Suprapubic skin (tissue), 4 donors: Measurements from ENCODE around the gene GNB1. TPM values are rescaled to one million over a fixed set of nuclear protein-coding genes. Genes with fewer than 3 reads are reported as not detected.

ENCODE experiments used
- DNase-seq, 2 donors: peaks; one replicate each; pipeline ENCODE4 v3.0.0-alpha.2; 2019; ENCODE audit warnings: low spot score in 2 of 2
- H3K27ac ChIP-seq: fragments of 200-600 bp; sonication (generic); one replicate; pipeline ENCODE4 v1.5.1; 2019
- H3K27me3 ChIP-seq: fragments of 200-600 bp; sonication (generic); one replicate; pipeline ENCODE4 v1.5.1; 2019
- H3K36me3 ChIP-seq: fragments of 200-600 bp; sonication (generic); one replicate; pipeline ENCODE4 v1.5.1; 2019
- H3K4me1 ChIP-seq: fragments of 200-600 bp; sonication (generic); one replicate; pipeline ENCODE4 v1.5.1; 2019
- H3K4me3 ChIP-seq: fragments of 200-600 bp; sonication (generic); one replicate; pipeline ENCODE4 v1.5.1; 2019; ENCODE audit warnings: mild to moderate bottlenecking
- H3K9me3 ChIP-seq: fragments of 200-600 bp; sonication (generic); one replicate; pipeline ENCODE4 v1.5.1; 2019
- EP300 ChIP-seq: sonication (generic); formaldehyde crosslinking; IDR thresholded peaks from one replicate; pipeline ENCODE4 v1.6.1; 2017; ENCODE audit warnings: antibody characterized with exemption
- POLR2A ChIP-seq, 2 donors: fragments of 450-650 bp; IDR thresholded peaks; one replicate each; pipeline ENCODE4 v1.6.1; 2017; ENCODE audit warnings: antibody characterized with exemption in 2 of 2, mild to moderate bottlenecking in 2 of 2, moderate library complexity in 2 of 2
- POLR2AphosphoS5 ChIP-seq, 3 donors: sonication (generic); formaldehyde crosslinking; IDR thresholded peaks; one replicate each; pipeline ENCODE4 v1.6.1; 2017; ENCODE audit warnings: antibody characterized with exemption in 3 of 3
- WGBS: methylation state at CpG from one replicate; pipeline ENCODE4 v1.1.5; 2018; 5-methylcytosine and 5-hydroxymethylcytosine counted together
- total RNA-seq, 4 donors: library from RNA; depleted of rRNA; stranded (reverse); fragments of >200 nt; gene quantifications; one replicate each; pipeline ENCODE4 v1.1.0, GENCODE V29; 2016
- TF ChIP-seq, protein P1 (sequence below), 2 donors: fragments of 200-600 bp in 1 of 2; fragments of 450-650 bp in 1 of 2; sonication (generic) in 1 of 2; IDR thresholded peaks; one replicate each; pipeline ENCODE4 v1.5.1; 2016 to 2019; ENCODE audit warnings: antibody characterized with exemption in 2 of 2, mild to moderate bottlenecking in 1 of 2, moderate library complexity in 1 of 2

The GNB1 gene
- total RNA-seq, 4 donors from 2014 or later = 121 to 159 (median 153) TPM

DNA sequence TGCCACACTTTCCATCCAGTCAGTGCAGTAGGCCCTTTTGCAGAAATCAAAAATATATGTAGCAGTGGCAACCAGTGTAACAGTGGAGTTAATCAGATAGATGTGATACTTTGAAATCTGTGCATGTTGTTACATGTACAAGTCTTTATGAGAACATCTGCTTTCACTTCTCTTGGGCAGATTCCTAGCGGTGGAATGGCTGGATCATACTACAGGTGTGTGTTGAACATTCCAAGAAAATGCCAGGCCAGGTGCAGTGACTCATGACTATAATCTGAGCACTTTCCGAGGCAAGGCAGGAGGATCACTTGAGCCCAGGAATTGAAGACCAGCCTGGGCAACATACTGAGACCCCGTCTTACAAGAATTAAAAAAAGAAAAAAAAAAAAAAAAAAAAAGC is 55.3 kb downstream of the GNB1 start:
- WGBS = 62% methylated on average over 3 of the region's 3 CpGs

DNA sequence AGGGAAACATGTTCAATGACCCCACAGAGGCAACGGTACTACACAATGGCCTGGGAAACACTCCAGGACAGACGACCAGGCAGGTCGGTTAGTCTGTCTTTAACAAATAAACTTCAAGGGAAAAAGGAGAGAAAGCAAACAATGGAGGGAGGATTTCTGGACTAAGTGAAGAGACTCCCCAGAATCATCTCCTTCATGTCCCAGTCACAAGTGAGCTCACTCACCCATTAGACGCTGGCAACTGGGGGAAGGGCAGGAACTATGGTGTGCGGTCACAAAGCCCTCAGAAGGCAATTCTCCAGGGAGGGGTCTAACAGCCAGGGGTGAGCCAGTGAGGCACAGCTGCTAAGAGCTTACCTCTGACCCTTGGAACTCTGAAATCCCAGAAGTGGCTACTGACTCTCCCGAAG is 57.0 kb downstream of the GNB1 start:
- Histone ChIP-seq H3K27ac (peak overlapping the region; percentile 60), H3K36me3 (peaks cover 22% of the 10 kb centered on the region), H3K4me1 (peaks cover 43% of the 10 kb centered on the region), H3K9me3 (no peaks in the 10 kb centered on the region), H3K27me3 (no peaks in the 10 kb centered on the region), H3K4me3 (no peak overlapping the region)
- 36% methylated on average over 6 of the region's 6 CpGs for WGBS
- TF ChIP-seq POLR2AphosphoS5 (IDR thresholded peaks at IDR 0.05) = no peak
- no peak for TF ChIP-seq POLR2A (IDR thresholded peaks at IDR 0.05)
- no peak for DNase-seq

More for the DNA sequence above, 55.3 kb downstream of the GNB1 start:
- Histone ChIP-seq H3K9me3 (no peaks in the 10 kb centered on the region), H3K27ac (no peak overlapping the region), H3K4me1 (peaks cover 52% of the 10 kb centered on the region), H3K27me3 (no peaks in the 10 kb centered on the region), H3K36me3 (peaks cover 17% of the 10 kb centered on the region), H3K4me3 (no peak overlapping the region)
- no peak for TF ChIP-seq POLR2A (IDR thresholded peaks at IDR 0.05)
- no peak for TF ChIP-seq POLR2AphosphoS5 (IDR thresholded peaks at IDR 0.05)
- TF ChIP-seq EP300 = no peak
- TF ChIP-seq, protein P1, sequence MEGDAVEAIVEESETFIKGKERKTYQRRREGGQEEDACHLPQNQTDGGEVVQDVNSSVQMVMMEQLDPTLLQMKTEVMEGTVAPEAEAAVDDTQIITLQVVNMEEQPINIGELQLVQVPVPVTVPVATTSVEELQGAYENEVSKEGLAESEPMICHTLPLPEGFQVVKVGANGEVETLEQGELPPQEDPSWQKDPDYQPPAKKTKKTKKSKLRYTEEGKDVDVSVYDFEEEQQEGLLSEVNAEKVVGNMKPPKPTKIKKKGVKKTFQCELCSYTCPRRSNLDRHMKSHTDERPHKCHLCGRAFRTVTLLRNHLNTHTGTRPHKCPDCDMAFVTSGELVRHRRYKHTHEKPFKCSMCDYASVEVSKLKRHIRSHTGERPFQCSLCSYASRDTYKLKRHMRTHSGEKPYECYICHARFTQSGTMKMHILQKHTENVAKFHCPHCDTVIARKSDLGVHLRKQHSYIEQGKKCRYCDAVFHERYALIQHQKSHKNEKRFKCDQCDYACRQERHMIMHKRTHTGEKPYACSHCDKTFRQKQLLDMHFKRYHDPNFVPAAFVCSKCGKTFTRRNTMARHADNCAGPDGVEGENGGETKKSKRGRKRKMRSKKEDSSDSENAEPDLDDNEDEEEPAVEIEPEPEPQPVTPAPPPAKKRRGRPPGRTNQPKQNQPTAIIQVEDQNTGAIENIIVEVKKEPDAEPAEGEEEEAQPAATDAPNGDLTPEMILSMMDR (IDR thresholded peaks at IDR 0.05) = no peak
- no peak for DNase-seq

DNA sequence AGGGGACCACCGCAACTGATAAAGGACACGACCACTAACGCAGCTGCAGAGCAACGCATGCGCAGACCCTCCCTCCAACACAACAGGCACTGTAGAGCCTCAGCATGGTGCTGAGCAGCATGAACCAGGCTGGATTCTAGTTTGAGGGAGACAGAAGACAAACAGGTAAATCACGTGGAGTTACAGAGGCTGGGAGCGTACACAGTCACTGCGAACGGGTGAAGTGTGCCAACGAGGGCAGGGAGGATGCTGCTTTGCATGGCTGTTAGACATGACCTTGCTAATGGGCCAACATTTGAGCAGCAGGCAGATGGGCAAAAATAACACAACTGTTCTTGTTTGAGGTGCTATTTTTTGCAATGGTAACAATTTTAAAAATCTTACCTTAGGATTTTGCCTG is 57.4 kb downstream of the GNB1 start:
- Histone ChIP-seq H3K4me3 (no peak overlapping the region), H3K9me3 (no peaks in the 10 kb centered on the region), H3K27ac (peak overlapping the region; percentile 60), H3K4me1 (peaks cover 45% of the 10 kb centered on the region), H3K27me3 (no peaks in the 10 kb centered on the region), H3K36me3 (peaks cover 22% of the 10 kb centered on the region)
- DNase-seq = no peak
- TF ChIP-seq POLR2A (IDR thresholded peaks at IDR 0.05) (no peak), EP300 (no peak), POLR2AphosphoS5 (IDR thresholded peaks at IDR 0.05) (no peak)
- TF ChIP-seq, protein P1 (IDR thresholded peaks at IDR 0.05) = no peak
- 44% methylated on average over 10 of the region's 10 CpGs for WGBS

DNA sequence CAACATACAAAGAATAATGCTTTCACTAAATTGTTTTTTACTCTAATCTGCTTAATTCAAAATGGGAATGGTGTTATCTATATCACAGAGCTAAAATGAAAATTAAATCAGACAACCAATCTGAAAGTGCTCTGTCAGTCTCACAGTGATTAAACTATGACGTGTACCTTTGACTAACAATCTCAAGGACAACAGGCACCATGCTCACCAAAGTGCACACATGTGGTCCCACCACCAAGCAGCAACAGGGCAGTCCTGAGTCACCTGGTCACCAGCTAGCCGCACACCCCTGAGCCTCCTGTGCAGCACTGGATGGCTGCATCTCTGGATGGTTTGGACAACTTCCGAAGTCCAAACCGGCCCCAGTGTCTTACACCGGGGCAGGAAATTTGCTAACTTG is 58.1 kb downstream of the GNB1 start:
- H3K4me1 ChIP-seq = peaks cover 45% of the 10 kb centered on the region
- peak overlapping the region; percentile 60 for H3K27ac ChIP-seq
- H3K9me3 ChIP-seq = no peaks in the 10 kb centered on the region
- WGBS = 83% methylated on average over 5 of the region's 5 CpGs
- no peak for DNase-seq
- peaks cover 20% of the 10 kb centered on the region for H3K36me3 ChIP-seq
- H3K4me3 ChIP-seq = no peak overlapping the region
- no peaks in the 10 kb centered on the region for H3K27me3 ChIP-seq
- TF ChIP-seq EP300 (no peak), POLR2A (IDR thresholded peaks at IDR 0.05) (no peak), POLR2AphosphoS5 (IDR thresholded peaks at IDR 0.05) (no peak)
- TF ChIP-seq, protein P1 (IDR thresholded peaks at IDR 0.05) = no peak

DNA sequence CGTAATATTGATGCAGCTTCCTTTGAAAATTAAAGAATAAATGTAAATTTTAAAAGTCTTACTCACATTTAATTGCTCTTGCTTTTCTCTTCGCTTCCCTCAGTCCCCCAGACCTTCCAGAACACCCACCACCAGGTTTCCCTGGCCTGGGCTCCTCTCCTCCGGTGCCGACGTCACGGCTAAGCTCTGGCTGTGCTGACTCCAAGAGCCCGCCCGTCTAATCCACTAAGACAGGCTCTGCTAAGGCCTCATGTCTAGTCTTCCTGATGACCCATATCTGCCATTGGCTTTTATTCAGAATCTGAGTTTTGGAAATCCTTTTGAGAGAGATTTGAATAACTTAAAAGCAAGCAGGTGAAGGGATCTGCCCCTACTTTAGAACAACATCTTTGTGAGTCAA is 58.7 kb downstream of the GNB1 start:
- Histone ChIP-seq H3K4me3 (no peak overlapping the region), H3K36me3 (peaks cover 14% of the 10 kb centered on the region), H3K4me1 (peaks cover 49% of the 10 kb centered on the region), H3K27me3 (no peaks in the 10 kb centered on the region), H3K9me3 (no peaks in the 10 kb centered on the region), H3K27ac (no peak overlapping the region)
- TF ChIP-seq POLR2AphosphoS5 (IDR thresholded peaks at IDR 0.05) = no peak
- no peak for DNase-seq
- 76% methylated on average over 8 of the region's 8 CpGs for WGBS

DNA sequence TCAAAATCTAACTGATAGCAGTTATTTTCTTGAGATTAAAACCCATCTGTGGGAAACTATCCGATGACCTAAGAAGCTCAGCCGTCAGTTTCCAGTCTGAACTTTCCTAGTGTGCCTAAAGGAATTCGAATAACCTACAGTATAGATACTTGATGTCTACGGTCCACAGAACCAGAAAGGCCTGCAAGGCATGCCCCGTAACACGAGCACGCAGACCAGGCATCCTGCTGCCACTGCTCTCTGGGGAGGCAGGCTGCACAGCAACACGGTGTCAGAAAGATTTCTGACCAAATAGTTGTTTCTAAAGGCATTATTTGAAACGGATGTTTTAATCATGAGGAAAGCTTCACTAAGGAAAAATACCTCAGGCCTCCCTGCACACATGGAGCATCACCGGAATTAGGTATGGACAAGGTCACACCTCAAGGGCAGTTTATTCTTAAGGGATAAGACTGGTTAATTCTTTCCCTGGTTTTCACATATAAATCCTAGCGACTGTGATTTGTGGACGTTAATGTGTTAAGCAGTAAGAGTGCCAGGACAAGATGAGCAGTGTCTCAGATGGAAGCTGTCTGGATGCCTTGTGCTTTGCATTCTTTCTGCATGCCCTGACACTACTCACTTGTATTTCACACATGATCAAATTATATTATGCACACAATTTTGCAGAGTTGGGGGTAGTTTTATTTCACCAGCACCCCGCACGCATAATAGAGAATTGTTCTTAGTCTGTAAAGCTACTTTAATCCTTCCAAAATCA is 63.6 kb downstream of the GNB1 start:
- no peak for TF ChIP-seq EP300
- TF ChIP-seq POLR2A (IDR thresholded peaks at IDR 0.05) = no peak
- TF ChIP-seq, protein P1 (IDR thresholded peaks at IDR 0.05) = no peak
- TF ChIP-seq POLR2AphosphoS5 (IDR thresholded peaks at IDR 0.05) = no peak
- 54% methylated on average over 14 of the region's 14 CpGs for WGBS
- Histone ChIP-seq H3K9me3 (no peaks in the 10 kb centered on the region), H3K27ac (no peak overlapping the region), H3K36me3 (peaks cover 23% of the 10 kb centered on the region), H3K27me3 (no peaks in the 10 kb centered on the region), H3K4me1 (peaks cover 22% of the 10 kb centered on the region), H3K4me3 (no peak overlapping the region)
- no peak for DNase-seq
